CD8-positive, alpha-beta memory T cell (primary cell): ENCODE data around the gene CHIA. TPM values are rescaled to one million over a fixed set of nuclear protein-coding genes. Genes with fewer than 3 reads are reported as not detected.

Experiments
- CTCF ChIA-PET: fragments of 350-600 bp; sonication (Branson Sonifier 250); formaldehyde crosslinking; loops from one replicate; lab custom pipeline; 2021; ENCODE audit warnings: antibody characterized with exemption; lab: Charles Lee
- POLR2A ChIA-PET: fragments of 350-600 bp; sonication (Branson Sonifier 250); formaldehyde crosslinking; loops from one replicate; lab custom pipeline; 2021; ENCODE audit warnings: antibody characterized with exemption; lab: Charles Lee
- DNase-seq, 5 donors: peaks; one replicate each; pipeline versions ENCODE4 v3.0.0 to v3.0.0-alpha.2; 2020 to 2022; ENCODE audit warnings: mixed read lengths in 1 of 5
- H3K27ac ChIP-seq: one replicate; pipeline ENCODE4 v1.7.0; 2013; ENCODE audit warnings: low read depth, mild to moderate bottlenecking, low read length, moderate library complexity
- H3K27me3 ChIP-seq: 2 replicates; pipeline ENCODE4 v1.7.0; 2013; ENCODE audit warnings: low read length, mild to moderate bottlenecking; ENCODE audit not compliant: insufficient read depth, poor library complexity, severe bottlenecking
- H3K36me3 ChIP-seq: 2 replicates; pipeline ENCODE4 v1.7.0; 2013; ENCODE audit warnings: mild to moderate bottlenecking, low read length, moderate library complexity; ENCODE audit not compliant: insufficient read depth
- H3K4me1 ChIP-seq: 2 replicates; pipeline ENCODE4 v1.7.0; 2013; ENCODE audit warnings: mild to moderate bottlenecking, low read length, moderate library complexity; ENCODE audit not compliant: insufficient read depth
- H3K4me3 ChIP-seq: 2 replicates; pipeline ENCODE4 v1.7.0; 2013; ENCODE audit warnings: mild to moderate bottlenecking, low read length
- H3K9me3 ChIP-seq: 2 replicates; pipeline ENCODE4 v1.7.0; 2013; ENCODE audit warnings: mild to moderate bottlenecking, low read length
- H3K27ac Mint-ChIP-seq, 8 donors: one replicate each; pipeline ENCODE4 v1.8.0; 2020 to 2021; ENCODE audit warnings: mixed read lengths in 8 of 8, mild to moderate bottlenecking in 6 of 8, inconsistent platforms in 3 of 8, moderate library complexity in 3 of 8
- H3K27me3 Mint-ChIP-seq, 2 donors: one replicate each; pipeline ENCODE4 v1.8.0; 2020 to 2021; ENCODE audit warnings: mixed read lengths in 2 of 2, mild to moderate bottlenecking in 1 of 2, moderate library complexity in 1 of 2
- H3K36me3 Mint-ChIP-seq, 3 donors: one replicate each; pipeline ENCODE4 v1.8.0; 2020 to 2021; ENCODE audit warnings: mixed read lengths in 3 of 3, inconsistent platforms in 1 of 3, mild to moderate bottlenecking in 1 of 3
- H3K4me1 Mint-ChIP-seq, 3 donors: one replicate each; pipeline ENCODE4 v1.8.0; 2020 to 2021; ENCODE audit warnings: mixed read lengths in 3 of 3, inconsistent platforms in 1 of 3, mild to moderate bottlenecking in 1 of 3
- H3K4me3 Mint-ChIP-seq, 7 donors: one replicate each; pipeline ENCODE4 v1.8.0; 2020 to 2021; ENCODE audit warnings: mixed read lengths in 7 of 7, mild to moderate bottlenecking in 6 of 7, moderate library complexity in 4 of 7, inconsistent platforms in 2 of 7
- H3K9me3 Mint-ChIP-seq, 5 donors: one replicate each; pipeline ENCODE4 v1.8.0; 2020 to 2022; ENCODE audit warnings: mixed read lengths in 5 of 5, mild to moderate bottlenecking in 3 of 5, moderate library complexity in 2 of 5, inconsistent platforms in 1 of 5
- polyA plus RNA-seq: library from polyadenylated mRNA; unstranded; fragments of 300-500 nt; fragmentation: Illumina TruSeq; gene quantifications from one replicate; pipeline ENCODE4 v1.2.3, GENCODE V29; 2021
- total RNA-seq, 2 experiments: library from RNA; stranded (reverse); gene quantifications; one replicate each; pipeline ENCODE4 v1.2.3, GENCODE V29; 2021

CHIA gene
- total and polyA plus RNA-seq, 3 experiments from 2014 or later, result not detected

- CTCF ChIA-PET, result no interaction called here
- peaks cover under 1% of the 10 kb centered on the region for H3K4me1 ChIP-seq
- Mint-ChIP-seq H3K4me3 (no peak overlapping the region), H3K36me3 (no peaks in the 10 kb centered on the region), H3K9me3 (no peaks in the 10 kb centered on the region), H3K4me1 (peaks cover 0 to 2% (median 2%) of the 10 kb centered on the region in 3 donors), H3K27me3 (peaks cover 0 to 2% of the 10 kb centered on the region in 2 donors), H3K27ac (no peak overlapping the region)
- H3K27me3 ChIP-seq, result no peaks in the 10 kb centered on the region
- POLR2A ChIA-PET, result no interaction called here
- H3K4me3 ChIP-seq, result no peak overlapping the region
- no peak for DNase-seq
- H3K27ac ChIP-seq, result no peak overlapping the region
- no peaks in the 10 kb centered on the region for H3K36me3 ChIP-seq
- no peaks in the 10 kb centered on the region for H3K9me3 ChIP-seq
Measured at GRCh38 chr1:111289371-111289770, 1.3 kb upstream of the CHIA start.

- Histone ChIP-seq H3K36me3 (no peaks in the 10 kb centered on the region), H3K27me3 (no peaks in the 10 kb centered on the region), H3K9me3 (no peaks in the 10 kb centered on the region), H3K4me1 (peaks cover 5% of the 10 kb centered on the region), H3K4me3 (no peak overlapping the region), H3K27ac (no peak overlapping the region)
- Mint-ChIP-seq H3K9me3 (no peaks in the 10 kb centered on the region), H3K27me3 (peaks cover 0 to 2% of the 10 kb centered on the region in 2 donors), H3K4me3 (no peak overlapping the region), H3K4me1 (peaks cover 0 to 7% (median 5%) of the 10 kb centered on the region in 3 donors), H3K27ac (no peak overlapping the region), H3K36me3 (no peaks in the 10 kb centered on the region)
- CTCF ChIA-PET, result no interaction called here
- no peak for DNase-seq
- POLR2A ChIA-PET, result no interaction called here
Measured at GRCh38 chr1:111290104-111290503, 547 bp upstream of the CHIA start.

- ChIA-PET CTCF (no interaction called here), POLR2A (no interaction called here)
- Histone ChIP-seq H3K4me1 (peaks cover 5% of the 10 kb centered on the region), H3K27me3 (no peaks in the 10 kb centered on the region), H3K27ac (no peak overlapping the region), H3K4me3 (no peak overlapping the region), H3K36me3 (no peaks in the 10 kb centered on the region), H3K9me3 (no peaks in the 10 kb centered on the region)
- no peak overlapping the region for H3K27ac Mint-ChIP-seq
- H3K9me3 Mint-ChIP-seq, result peaks cover 0 to 6% (median 3%) of the 10 kb centered on the region in 5 donors
- H3K4me3 Mint-ChIP-seq, result no peak overlapping the region
- peaks cover 0 to 17% (median 7%) of the 10 kb centered on the region in 3 donors for H3K36me3 Mint-ChIP-seq
- H3K27me3 Mint-ChIP-seq, result peaks cover 0 to 3% of the 10 kb centered on the region in 2 donors
- no peak for DNase-seq
- peaks cover 0 to 7% (median 5%) of the 10 kb centered on the region in 3 donors for H3K4me1 Mint-ChIP-seq
Measured at GRCh38 chr1:111294390-111294789, 3.7 kb downstream of the CHIA start.

- no peaks in the 10 kb centered on the region for H3K36me3 ChIP-seq
- Mint-ChIP-seq H3K36me3 (peaks cover 2 to 38% (median 9%) of the 10 kb centered on the region in 3 donors), H3K4me1 (no peaks in the 10 kb centered on the region), H3K27ac (no peak overlapping the region), H3K27me3 (peaks cover 0 to 4% of the 10 kb centered on the region in 2 donors), H3K4me3 (no peak overlapping the region), H3K9me3 (peaks cover 9 to 31% (median 23%) of the 10 kb centered on the region in 5 donors)
- no peak overlapping the region for H3K27ac ChIP-seq
- DNase-seq, result no peak
- no peaks in the 10 kb centered on the region for H3K9me3 ChIP-seq
- CTCF ChIA-PET, result no interaction called here
- no peaks in the 10 kb centered on the region for H3K27me3 ChIP-seq
- H3K4me3 ChIP-seq, result no peak overlapping the region
- H3K4me1 ChIP-seq, result no peaks in the 10 kb centered on the region
- POLR2A ChIA-PET, result no interaction called here
Measured at GRCh38 chr1:111302374-111302773, 11.7 kb downstream of the CHIA start.

- Mint-ChIP-seq H3K9me3 (peaks cover 0 to 8% (median 7%) of the 10 kb centered on the region in 5 donors), H3K27me3 (peaks cover 2 to 4% of the 10 kb centered on the region in 2 donors), H3K27ac (no peak overlapping the region), H3K4me3 (no peak overlapping the region), H3K4me1 (no peaks in the 10 kb centered on the region), H3K36me3 (peaks cover 0 to 6% (median 3%) of the 10 kb centered on the region in 3 donors)
- no peak overlapping the region for H3K27ac ChIP-seq
- H3K27me3 ChIP-seq, result no peaks in the 10 kb centered on the region
- H3K4me1 ChIP-seq, result no peaks in the 10 kb centered on the region
- POLR2A ChIA-PET, result no interaction called here
- CTCF ChIA-PET, result interaction anchor here (0.6 kb wide), 1 partner anchor 336 kb away, joined by 3 read pairs; no protein-coding TSS in a partner anchor
- no peak for DNase-seq
- H3K4me3 ChIP-seq, result no peak overlapping the region
- H3K36me3 ChIP-seq, result no peaks in the 10 kb centered on the region
- H3K9me3 ChIP-seq, result no peaks in the 10 kb centered on the region
Measured at GRCh38 chr1:111309690-111310089, 19.0 kb downstream of the CHIA start.

- no peak overlapping the region for H3K4me3 ChIP-seq
- no peaks in the 10 kb centered on the region for H3K9me3 ChIP-seq
- Mint-ChIP-seq H3K27ac (no peak overlapping the region), H3K9me3 (no peaks in the 10 kb centered on the region), H3K4me1 (peaks cover 8 to 11% (median 9%) of the 10 kb centered on the region in 3 donors), H3K4me3 (no peak overlapping the region), H3K27me3 (peaks cover 1 to 4% of the 10 kb centered on the region in 2 donors), H3K36me3 (peaks cover 0 to 3% (median 0%) of the 10 kb centered on the region in 3 donors)
- CTCF ChIA-PET, result no interaction called here
- POLR2A ChIA-PET, result no interaction called here
- H3K27ac ChIP-seq, result no peak overlapping the region
- H3K36me3 ChIP-seq, result no peaks in the 10 kb centered on the region
- H3K4me1 ChIP-seq, result peaks cover 12% of the 10 kb centered on the region
- H3K27me3 ChIP-seq, result no peaks in the 10 kb centered on the region
- no peak for DNase-seq
Measured at GRCh38 chr1:111318523-111318922, 27.9 kb downstream of the CHIA start.

GRCh38 chr1:111320066-111320879 is 29.6 kb downstream of the CHIA start:
- H3K36me3 Mint-ChIP-seq, result peaks cover 0 to 3% (median 0%) of the 10 kb centered on the region in 3 donors
- H3K4me1 Mint-ChIP-seq, result peaks cover 8 to 11% (median 9%) of the 10 kb centered on the region in 3 donors
- H3K4me1 ChIP-seq, result peaks cover 12% of the 10 kb centered on the region
- H3K27me3 Mint-ChIP-seq, result peaks cover 0 to 1% of the 10 kb centered on the region in 2 donors
- no peaks in the 10 kb centered on the region for H3K9me3 Mint-ChIP-seq
- H3K36me3 ChIP-seq, result no peaks in the 10 kb centered on the region
- H3K4me3 ChIP-seq, result no peak overlapping the region
- H3K27ac ChIP-seq, result no peak overlapping the region
- POLR2A ChIA-PET, result no interaction called here
- CTCF ChIA-PET, result interaction anchor here (1.2 to 2.1 kb wide), 2 partner anchors 14 to 24 kb away, joined by 3 to 7 read pairs; no protein-coding TSS in a partner anchor
- H3K27me3 ChIP-seq, result no peaks in the 10 kb centered on the region
- no peak for DNase-seq
- H3K27ac Mint-ChIP-seq, result peak overlapping the region in 2 of 8 donors; percentile 8 to 48
- H3K4me3 Mint-ChIP-seq, result no peak overlapping the region
- no peaks in the 10 kb centered on the region for H3K9me3 ChIP-seq

GRCh38 chr1:111323231-111323630 is 32.6 kb downstream of the CHIA start:
- H3K36me3 ChIP-seq, result no peaks in the 10 kb centered on the region
- peaks cover 6 to 10% (median 9%) of the 10 kb centered on the region in 5 donors for H3K9me3 Mint-ChIP-seq
- CTCF ChIA-PET, result no interaction called here
- no peak for DNase-seq
- POLR2A ChIA-PET, result no interaction called here
- H3K9me3 ChIP-seq, result no peaks in the 10 kb centered on the region
- no peak overlapping the region for H3K4me3 ChIP-seq
- H3K27me3 Mint-ChIP-seq, result peaks cover 0 to 1% of the 10 kb centered on the region in 2 donors
- no peaks in the 10 kb centered on the region for H3K27me3 ChIP-seq
- H3K27ac Mint-ChIP-seq, result peak overlapping the region in 2 of 8 donors; percentile 2 to 77
- H3K4me3 Mint-ChIP-seq, result no peak overlapping the region
- no peak overlapping the region for H3K27ac ChIP-seq
- H3K36me3 Mint-ChIP-seq, result peaks cover 0 to 12% (median under 1%) of the 10 kb centered on the region in 3 donors
- H3K4me1 ChIP-seq, result peaks cover 12% of the 10 kb centered on the region
- H3K4me1 Mint-ChIP-seq, result peaks cover 8 to 11% (median 9%) of the 10 kb centered on the region in 3 donors
